Subcutaneous adipose tissue (tissue), 4 donors: ENCODE measurements around the gene SH3GLB2. TPM values are rescaled to one million over a fixed set of nuclear protein-coding genes. Genes with fewer than 3 reads are reported as not detected.

Experiments used
- CTCF ChIP-seq: fragments of 450-650 bp; IDR thresholded peaks from one replicate; pipeline ENCODE4 v1.5.1; 2016; ENCODE audit warnings: low read depth, mild to moderate bottlenecking, control low read depth, antibody characterized with exemption, moderate library complexity
- total RNA-seq, 4 donors: library from RNA; depleted of rRNA; stranded (reverse); fragments of >200 nt; gene quantifications; one replicate each; pipeline ENCODE4 v1.1.0, GENCODE V29; 2016

Gene SH3GLB2
- total RNA-seq = 10 to 100 TPM; 24.8 to 74.8 (median 52.5) TPM

DNA sequence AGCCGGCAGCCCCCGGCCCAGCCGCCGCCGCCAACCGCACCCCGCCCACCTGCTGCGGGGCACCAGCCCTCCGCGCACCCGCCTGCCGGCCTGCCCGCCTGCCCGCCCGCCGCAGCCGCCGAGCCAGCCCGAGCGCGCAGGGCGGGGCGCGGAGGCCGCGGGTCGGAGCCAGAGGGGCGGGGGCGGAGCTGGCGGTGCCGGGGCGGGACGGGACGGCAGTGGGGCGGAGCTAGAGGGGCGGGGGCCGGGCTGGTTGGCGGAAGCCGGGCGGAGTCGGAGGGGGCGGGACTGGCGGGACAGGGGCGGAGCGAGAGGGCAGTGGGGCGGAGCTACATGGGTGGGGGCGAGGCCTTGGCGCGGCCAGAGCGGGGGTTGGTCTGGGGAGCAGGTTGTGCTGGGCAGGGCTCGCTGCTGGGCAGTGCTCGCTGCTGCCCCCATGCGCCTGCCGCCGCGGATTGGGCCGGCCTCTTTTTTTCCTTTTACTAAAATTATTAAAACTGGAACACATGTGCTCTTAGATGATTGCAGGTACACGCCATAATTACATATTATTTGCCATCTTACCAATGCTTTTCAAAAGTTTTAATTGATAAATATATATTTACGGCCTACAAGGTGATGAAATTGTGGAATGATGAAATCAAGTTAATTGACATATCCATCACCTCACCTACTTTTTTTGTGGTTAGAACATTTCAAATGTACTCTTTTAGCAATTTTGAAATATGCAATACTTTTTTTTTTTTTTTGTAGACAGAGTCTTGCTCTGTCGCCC lies at the start of gene SH3GLB2:
TSS of gene SH3GLB2 (minus strand) at position 140 of the 775 bp plus-strand sequence. CDS start 177 bp downstream, outside the sequence.
- no peak for TF ChIP-seq CTCF

GRCh38 chr9:129077236-129077635 lies 49.1 kb upstream of the SH3GLB2 start:
- no peak for TF ChIP-seq CTCF

DNA sequence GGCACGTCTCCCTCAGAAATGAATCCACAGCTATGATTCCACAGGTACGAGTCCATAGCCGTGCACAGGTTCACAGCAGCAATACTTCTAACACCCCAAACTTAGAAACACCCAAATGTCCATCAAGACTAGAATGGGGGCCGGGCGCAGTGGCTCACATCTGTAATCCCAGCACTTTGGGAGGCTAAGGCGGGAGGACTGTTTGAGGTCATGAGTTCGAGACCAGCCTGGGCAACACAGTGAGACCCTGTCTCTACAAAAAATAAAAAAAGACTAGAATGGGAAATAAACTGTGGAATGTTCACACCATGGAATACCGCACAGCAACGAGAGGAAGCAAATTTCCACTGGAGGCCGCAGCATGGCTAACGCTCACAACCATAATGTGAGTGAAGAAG lies 48.5 kb upstream of the SH3GLB2 start:
- no peak for TF ChIP-seq CTCF

DNA sequence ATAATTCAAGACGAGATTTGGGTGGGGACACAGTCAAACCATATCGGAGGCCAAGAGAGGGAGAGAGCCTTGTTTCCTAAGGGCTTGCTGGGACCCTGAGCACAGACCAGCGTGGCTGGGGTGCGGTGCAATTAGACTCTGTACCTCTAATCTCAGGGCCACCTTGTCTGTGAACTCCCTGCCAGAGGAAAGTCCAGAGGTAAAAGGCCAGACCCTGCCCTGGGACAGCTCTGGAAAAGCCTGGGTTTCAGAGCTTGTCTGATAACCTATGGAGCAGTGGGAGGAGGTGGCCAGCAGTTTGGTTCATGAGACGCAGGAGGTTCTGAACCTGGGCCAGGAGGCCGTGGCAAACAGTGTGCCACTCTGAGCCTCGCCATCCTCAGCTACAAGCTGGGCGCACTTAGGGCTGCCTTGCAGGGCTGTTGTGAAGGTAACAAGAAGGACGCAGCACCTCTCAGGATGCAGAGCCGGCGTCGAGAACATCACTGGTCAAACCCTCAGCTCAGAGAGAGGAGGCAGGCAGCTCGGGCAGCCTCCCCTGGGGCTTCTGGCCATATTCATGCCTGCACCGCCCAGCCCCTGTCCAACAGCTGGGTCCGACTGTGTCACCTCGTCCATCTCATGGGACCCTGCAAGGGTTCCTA lies 48.0 kb upstream of the SH3GLB2 start:
- no peak for TF ChIP-seq CTCF

DNA sequence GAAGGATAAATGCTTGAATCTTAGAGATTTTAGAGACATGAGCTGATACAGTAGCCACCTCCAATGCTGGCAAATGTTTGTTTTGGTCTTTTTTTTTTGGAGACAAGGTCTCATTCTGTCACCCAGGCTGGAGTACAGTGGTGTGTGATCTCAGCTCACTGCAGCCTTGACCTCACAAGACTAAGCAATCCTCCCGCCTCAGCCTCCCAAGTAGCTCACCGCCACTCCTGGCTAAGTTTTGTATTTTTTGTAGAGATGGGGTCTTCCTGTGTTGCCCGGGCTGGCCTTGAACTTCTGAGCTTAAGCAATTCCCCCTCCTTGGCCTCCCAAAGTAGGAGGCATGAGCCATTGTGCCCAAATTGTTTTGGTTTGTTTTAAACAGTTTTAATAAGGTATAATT lies 46.0 kb upstream of the SH3GLB2 start:
- TF ChIP-seq CTCF = no peak

GRCh38 chr9:129073404-129073803 lies 45.3 kb upstream of the SH3GLB2 start:
- no peak for TF ChIP-seq CTCF

DNA sequence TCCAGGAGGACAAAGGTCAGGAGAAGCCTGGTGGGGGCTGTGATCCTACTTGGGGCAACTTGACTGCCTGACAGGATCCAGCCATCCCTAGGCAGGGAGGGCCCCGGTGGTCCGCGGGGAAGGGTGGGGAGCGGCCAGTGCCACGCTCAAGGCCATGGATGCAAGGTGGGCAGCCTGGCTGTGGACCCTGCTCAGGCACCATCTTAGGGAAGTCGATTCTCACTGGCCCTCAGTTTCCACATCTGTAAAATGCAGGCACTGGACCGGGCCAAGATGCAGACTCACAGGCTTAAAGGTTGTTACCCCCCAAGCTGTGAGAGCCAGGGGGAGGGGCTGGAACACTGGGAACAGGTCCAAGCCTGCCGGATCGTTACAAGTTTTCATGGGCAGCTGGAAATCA lies 44.0 kb upstream of the SH3GLB2 start:
- no peak for TF ChIP-seq CTCF
